ENCODE results near the gene QARS1. TPM values are rescaled to one million over a fixed set of nuclear protein-coding genes. Genes with fewer than 3 reads are reported as not detected.

QARS1 gene
- total and polyA plus RNA-seq, 2 of the 13 experiments (the other 11 are each of a cell fraction or from before 2014, with no cell fraction given): 307 to 327 TPM

GRCh38 chr3:49093853-49094767, 10.4 kb downstream of the QARS1 start, which contains the start of gene QRICH1 (continued):
- TF ChIP-seq REPIN1 (CRISPR knock-in tag; IDR thresholded peaks at IDR 0.05; ENCODE audit: borderline replicate concordance, low read depth): peak; percentile 79; the same call in 1 of the 2 replicates
- no peak for TF ChIP-seq NR0B2 (CRISPR knock-in tag; IDR thresholded peaks at IDR 0.05)
- TF ChIP-seq, protein P1, sequence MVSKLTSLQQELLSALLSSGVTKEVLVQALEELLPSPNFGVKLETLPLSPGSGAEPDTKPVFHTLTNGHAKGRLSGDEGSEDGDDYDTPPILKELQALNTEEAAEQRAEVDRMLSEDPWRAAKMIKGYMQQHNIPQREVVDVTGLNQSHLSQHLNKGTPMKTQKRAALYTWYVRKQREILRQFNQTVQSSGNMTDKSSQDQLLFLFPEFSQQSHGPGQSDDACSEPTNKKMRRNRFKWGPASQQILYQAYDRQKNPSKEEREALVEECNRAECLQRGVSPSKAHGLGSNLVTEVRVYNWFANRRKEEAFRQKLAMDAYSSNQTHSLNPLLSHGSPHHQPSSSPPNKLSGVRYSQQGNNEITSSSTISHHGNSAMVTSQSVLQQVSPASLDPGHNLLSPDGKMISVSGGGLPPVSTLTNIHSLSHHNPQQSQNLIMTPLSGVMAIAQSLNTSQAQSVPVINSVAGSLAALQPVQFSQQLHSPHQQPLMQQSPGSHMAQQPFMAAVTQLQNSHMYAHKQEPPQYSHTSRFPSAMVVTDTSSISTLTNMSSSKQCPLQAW (CRISPR knock-in tag; IDR thresholded peaks at IDR 0.05): peak; percentile 70
- TF ChIP-seq SNAPC2 (CRISPR knock-in tag; IDR thresholded peaks at IDR 0.05): 0 out of 2 replicates have a peak, but pooled peaks have one; percentile 31
- no peak for TF ChIP-seq RORA (CRISPR knock-in tag; IDR thresholded peaks at IDR 0.05)
- TF ChIP-seq MTA1 (CRISPR knock-in tag; IDR thresholded peaks at IDR 0.05; ENCODE audit: borderline replicate concordance): no peak
- no peak for TF ChIP-seq ZNF775 (CRISPR knock-in tag; IDR thresholded peaks at IDR 0.05; ENCODE audit: borderline replicate concordance)
- peak; percentile 76; the same call in 1 of the 2 replicates for TF ChIP-seq ZBTB20 (CRISPR knock-in tag; IDR thresholded peaks at IDR 0.05; ENCODE audit: borderline replicate concordance, low read depth)
- peak; percentile 54 for TF ChIP-seq RBM39 (IDR thresholded peaks at IDR 0.05; ENCODE audit: low read depth, low read length, poor library complexity, severe bottlenecking)
- TF ChIP-seq, protein P2, sequence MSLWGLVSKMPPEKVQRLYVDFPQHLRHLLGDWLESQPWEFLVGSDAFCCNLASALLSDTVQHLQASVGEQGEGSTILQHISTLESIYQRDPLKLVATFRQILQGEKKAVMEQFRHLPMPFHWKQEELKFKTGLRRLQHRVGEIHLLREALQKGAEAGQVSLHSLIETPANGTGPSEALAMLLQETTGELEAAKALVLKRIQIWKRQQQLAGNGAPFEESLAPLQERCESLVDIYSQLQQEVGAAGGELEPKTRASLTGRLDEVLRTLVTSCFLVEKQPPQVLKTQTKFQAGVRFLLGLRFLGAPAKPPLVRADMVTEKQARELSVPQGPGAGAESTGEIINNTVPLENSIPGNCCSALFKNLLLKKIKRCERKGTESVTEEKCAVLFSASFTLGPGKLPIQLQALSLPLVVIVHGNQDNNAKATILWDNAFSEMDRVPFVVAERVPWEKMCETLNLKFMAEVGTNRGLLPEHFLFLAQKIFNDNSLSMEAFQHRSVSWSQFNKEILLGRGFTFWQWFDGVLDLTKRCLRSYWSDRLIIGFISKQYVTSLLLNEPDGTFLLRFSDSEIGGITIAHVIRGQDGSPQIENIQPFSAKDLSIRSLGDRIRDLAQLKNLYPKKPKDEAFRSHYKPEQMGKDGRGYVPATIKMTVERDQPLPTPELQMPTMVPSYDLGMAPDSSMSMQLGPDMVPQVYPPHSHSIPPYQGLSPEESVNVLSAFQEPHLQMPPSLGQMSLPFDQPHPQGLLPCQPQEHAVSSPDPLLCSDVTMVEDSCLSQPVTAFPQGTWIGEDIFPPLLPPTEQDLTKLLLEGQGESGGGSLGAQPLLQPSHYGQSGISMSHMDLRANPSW (CRISPR knock-in tag; IDR thresholded peaks at IDR 0.05; ENCODE audit: borderline replicate concordance): peak; percentile 79; the same call in 1 of the 2 replicates
- no peak for TF ChIP-seq ZNF737 (CRISPR knock-in tag; IDR thresholded peaks at IDR 0.05; ENCODE audit: borderline replicate concordance)
- peak; percentile 15; the same call in 1 of the 2 replicates for TF ChIP-seq ZNF142 (CRISPR knock-in tag; IDR thresholded peaks at IDR 0.05)
- no peak for TF ChIP-seq ARHGAP35 (CRISPR knock-in tag; IDR thresholded peaks at IDR 0.05; ENCODE audit: borderline replicate concordance)
- TF ChIP-seq MEIS2 (CRISPR knock-in tag; IDR thresholded peaks at IDR 0.05): peak; percentile 37; the same call in 1 of the 2 replicates
- TF ChIP-seq SMC3 (IDR thresholded peaks at IDR 0.05; ENCODE audit: low read length): no peak; the same call in 1 of the 2 replicates
- TF ChIP-seq HCFC1 (IDR thresholded peaks at IDR 0.05; ENCODE audit: low read depth, low read length): peak; percentile 58
